Daoy (cell line): ENCODE results near the gene FOXP1. TPM values are rescaled to one million over a fixed set of nuclear protein-coding genes. Genes with fewer than 3 reads are reported as not detected.

Source experiments
- DNase-seq: peaks from one replicate; pipeline ENCODE4 v3.0.0-alpha.2; 2015; ENCODE audit warnings: low read depth
- total RNA-seq: library from RNA; depleted of rRNA; stranded (reverse); fragments of >200 nt; shearing (Covaris generic); gene quantifications from 2 replicates; pipeline ENCODE4 v1.2.3, GENCODE V29; 2014

FOXP1 gene
- total RNA-seq, 1 experiment from 2014 or later = 42.6 TPM

DNA sequence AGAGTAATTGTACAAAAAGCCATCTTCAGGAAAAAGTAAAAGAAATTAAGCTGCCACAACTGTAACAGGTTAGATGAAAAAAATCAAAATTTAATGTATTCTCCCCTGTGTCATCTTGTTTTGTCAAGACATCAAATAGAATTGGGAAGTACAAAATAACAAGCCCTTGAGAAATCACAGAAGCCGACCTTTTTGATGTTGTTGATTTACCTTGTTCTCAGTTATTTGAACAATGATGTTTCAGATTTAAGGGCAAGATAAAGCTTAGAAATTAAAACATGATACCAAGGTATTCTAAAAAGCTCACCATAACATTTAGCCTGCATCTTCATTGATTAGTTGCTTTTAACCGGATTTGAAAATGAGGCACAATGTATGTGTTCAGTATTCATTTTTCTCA lies 523.0 kb downstream of the FOXP1 start:
- no peak for DNase-seq

- no peak for DNase-seq
These were observed 526.0 kb downstream of the FOXP1 start for GRCh38 chr3:71057526-71057894.

GRCh38 chr3:71056327-71056726 lies 527.2 kb downstream of the FOXP1 start:
- DNase-seq = peak; percentile 62

GRCh38 chr3:71055257-71056001 lies 528.1 kb downstream of the FOXP1 start:
- DNase-seq = no peak

DNA sequence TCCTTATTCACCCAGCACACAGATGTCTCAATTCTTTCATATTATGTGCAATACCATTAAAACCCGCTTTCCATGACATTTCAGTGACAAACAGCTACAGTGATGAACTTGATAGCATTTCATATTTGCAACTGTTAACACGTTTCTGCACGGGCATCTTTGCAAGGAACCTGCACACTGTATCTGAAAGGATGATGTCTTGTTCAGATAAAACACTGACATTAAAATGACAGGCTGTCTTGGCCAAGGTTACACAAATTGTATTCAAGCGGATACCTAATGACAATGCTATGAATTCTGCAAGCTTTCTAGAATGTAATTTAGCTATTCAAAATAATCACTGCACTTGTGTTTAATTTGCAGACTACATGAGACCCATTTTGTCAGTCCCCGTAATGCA lies 529.2 kb downstream of the FOXP1 start:
- no peak for DNase-seq

GRCh38 chr3:71053495-71053894 lies 530.0 kb downstream of the FOXP1 start:
- no peak for DNase-seq

- no peak for DNase-seq
These were observed 530.8 kb downstream of the FOXP1 start for GRCh38 chr3:71052716-71053115.

- DNase-seq = no peak
These were observed 531.4 kb downstream of the FOXP1 start for GRCh38 chr3:71051893-71052687.

DNA sequence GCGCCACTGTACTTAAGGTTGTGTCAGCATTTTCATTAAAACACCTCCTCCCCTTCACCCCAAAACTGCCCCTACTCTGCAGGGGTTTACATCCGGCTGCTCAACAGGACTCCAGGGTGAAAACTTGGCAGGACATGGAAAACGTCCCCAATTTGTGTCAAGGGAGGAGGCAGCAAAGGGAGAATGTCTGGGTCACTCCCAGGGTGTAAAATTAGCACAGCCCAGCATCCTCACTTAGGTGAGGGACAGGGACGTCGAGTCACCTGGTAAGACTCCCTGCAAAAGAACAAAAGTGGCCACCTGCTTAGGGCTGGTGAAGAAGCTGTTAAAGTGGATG lies 532.3 kb downstream of the FOXP1 start:
- no peak for DNase-seq

DNA sequence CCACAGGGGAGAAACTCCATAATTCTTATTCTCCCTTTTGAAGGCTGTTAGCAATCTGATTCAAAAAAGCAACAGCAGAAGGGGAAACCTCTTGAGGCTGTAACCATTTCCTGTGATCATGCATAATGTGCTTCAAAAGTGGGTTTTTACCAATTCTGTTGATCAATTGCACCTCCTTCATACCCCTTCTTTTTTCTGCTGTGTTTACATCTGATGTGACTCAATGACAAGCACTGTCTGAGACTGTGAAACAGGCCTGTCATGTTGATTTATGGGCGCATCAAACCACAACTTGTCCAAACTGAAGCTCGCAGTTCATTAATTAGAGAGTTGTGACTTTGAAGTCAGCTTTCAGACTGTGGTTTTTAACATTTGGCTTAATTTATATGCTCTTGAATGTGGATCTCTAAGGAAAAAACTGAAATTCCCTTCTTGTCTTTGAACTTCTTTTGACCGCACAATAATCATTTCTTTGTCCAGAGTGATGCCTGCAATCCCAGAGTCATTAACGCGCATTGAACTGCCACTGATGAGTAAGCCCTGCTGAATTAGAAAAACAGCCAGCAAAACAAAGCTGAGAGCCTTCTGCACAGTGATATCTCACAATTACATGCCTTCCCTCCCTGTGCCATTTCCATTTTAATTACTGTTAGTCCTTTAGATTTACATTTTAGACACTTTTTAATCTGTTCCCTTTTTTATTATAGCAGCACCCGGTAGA lies 532.8 kb downstream of the FOXP1 start:
- peak; percentile 67 for DNase-seq

DNA sequence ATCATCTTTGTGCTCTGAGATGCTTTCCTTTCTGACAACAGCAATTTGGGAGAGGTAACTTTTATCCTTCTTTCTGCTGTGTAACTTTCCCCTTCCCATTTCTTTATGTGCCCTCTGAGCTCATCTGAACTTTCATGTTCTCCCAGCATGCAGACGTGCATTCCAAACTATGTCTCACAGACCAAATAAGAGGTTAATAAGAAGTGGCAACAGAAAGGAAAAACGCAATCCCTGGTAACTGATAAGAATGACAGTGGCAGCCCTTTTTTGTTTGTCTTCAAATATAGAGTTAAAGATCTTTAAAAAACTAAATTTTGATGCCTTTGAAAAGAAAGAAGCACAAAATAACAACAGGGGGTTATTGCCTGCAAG lies 533.4 kb downstream of the FOXP1 start:
- peak; percentile 49 for DNase-seq

DNA sequence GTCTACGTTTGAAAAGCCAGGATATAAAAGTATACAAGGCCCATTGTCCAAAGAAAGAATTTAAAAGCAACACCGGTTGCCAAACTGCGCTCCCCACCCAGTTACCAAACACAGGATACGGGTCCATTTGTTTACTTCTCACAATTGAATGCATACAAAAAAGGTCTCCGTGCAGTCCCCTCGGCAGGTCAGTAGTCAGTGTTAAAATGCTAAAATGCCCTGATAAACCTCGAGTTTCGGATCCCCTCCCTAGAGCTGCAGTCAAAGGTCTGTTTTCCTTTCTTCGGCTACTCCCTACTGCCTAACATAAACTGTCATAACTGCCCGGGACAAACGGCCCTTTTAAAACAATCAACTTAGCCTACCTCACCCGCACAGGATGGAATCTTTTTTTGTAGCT lies 534.6 kb downstream of the FOXP1 start:
- DNase-seq = no peak

DNA sequence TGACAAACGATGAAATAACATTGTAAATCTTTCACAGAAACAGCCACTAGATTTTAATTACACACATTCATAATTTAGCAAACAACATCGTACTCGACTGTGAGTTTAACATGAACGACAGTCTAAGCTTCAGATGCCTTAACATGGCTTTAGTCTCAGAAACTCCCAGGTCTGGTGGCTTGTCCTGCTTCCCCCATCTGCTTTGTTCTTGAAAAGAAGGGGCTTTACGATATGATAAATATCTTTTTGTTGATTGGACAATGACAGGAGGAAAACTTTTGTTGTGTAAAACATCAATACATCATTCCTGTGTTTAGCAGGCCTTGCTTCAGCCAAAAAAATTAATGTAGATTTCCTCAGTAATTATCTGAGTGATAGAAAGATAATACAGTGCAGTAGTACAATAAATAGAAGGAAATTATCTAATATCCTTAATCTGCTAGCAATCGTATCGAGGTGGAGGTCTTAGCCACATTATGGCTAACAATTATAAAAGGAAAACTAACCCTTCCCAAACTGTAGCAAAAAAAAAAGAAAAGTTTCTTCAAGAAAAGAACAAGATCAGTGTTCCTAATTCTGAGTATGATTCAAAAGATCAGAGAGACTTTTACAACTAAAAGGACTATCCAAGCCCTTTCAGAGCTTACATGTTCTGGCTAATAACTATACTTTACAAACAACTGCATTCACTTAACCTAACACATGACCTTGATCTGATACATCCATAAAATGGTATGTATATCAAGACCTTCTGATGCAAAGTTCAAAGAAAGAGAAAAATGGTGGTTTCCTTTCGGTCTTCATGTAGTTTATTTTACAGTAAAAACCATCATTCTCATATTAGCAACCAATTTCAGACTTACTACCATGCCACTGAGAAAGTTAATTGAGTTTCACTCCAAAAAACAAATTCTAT lies 535.7 kb downstream of the FOXP1 start:
- DNase-seq = no peak

GRCh38 chr3:71046791-71047190 lies 536.7 kb downstream of the FOXP1 start:
- DNase-seq = no peak

- DNase-seq = no peak
These were observed 537.6 kb downstream of the FOXP1 start for GRCh38 chr3:71045917-71046282.

DNA sequence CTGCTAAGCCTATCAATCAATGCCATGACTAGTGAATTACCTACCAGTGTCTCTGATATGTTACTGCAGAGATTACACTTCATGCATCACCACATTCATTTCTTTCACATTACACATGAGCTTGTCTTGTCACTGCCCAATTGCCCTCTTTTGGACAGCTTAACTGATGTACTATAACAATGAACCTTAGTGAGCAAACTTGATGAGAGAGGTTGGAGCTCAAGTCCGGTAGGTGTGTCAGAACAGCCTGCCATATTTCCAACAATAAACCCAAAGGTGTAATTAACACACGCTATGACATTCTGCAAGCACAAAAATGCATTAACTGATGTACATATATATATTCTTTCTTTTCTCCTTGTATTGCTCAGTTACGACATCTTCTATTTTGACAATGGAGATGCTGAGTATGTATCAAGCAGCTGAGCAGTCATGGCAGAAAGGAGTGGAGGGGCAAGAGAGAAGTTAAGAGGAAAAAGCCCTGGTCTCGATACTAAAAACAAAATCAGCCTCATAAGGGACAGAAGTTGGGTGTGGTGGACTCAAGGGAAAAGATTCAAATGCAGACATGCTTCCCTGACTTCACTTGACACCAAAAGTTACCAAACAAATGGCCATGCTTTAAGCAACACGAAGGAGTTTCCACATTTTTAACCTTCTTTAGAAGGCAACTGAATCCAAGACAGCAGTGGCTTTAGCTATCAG lies 538.2 kb downstream of the FOXP1 start:
- no peak for DNase-seq

DNA sequence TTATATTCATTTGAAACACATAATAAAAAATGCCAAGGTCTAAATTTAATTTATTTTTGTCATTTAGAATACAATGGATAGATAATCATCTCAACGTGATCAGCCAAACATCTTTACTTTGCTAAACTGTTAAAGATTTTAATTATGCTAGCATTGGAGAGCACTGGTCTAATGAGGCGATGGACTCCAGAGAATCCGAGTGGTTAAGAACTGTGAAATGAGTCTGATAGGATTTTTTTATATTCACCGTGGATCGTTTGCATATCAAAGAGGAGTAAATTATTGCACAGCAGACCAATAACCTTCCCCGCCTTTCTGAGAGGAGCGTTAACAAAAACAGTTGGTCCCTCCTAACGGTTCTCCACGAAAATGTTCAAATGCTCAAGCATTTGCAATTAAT lies 540.8 kb downstream of the FOXP1 start:
- no peak for DNase-seq

- no peak for DNase-seq
These were observed 542.2 kb downstream of the FOXP1 start for GRCh38 chr3:71041371-71041770.

- DNase-seq = no peak
These were observed 544.2 kb downstream of the FOXP1 start for GRCh38 chr3:71039332-71039731.

GRCh38 chr3:71037775-71038174 lies 545.8 kb downstream of the FOXP1 start:
- DNase-seq = no peak

DNA sequence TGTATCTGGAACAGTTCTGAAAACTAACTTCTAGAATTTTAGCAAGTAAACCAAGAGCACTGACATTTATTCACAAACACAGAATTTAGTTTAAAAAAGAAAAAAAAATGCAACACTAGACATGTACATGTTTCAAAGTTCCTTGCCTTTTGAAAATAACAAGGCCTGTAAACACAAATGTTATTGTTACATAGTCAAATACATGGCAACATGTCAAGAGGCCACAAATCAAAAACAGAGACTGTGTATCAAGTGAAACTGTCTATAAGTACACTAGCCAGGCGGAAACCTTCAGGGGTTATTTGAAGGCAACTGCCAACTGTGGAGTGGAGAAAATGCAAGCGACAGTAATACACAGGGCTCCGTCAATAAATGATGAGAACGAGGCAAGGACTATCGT lies 547.6 kb downstream of the FOXP1 start:
- DNase-seq = no peak
